ENCODE results near the gene PGS1.

PGS1 gene

DNA sequence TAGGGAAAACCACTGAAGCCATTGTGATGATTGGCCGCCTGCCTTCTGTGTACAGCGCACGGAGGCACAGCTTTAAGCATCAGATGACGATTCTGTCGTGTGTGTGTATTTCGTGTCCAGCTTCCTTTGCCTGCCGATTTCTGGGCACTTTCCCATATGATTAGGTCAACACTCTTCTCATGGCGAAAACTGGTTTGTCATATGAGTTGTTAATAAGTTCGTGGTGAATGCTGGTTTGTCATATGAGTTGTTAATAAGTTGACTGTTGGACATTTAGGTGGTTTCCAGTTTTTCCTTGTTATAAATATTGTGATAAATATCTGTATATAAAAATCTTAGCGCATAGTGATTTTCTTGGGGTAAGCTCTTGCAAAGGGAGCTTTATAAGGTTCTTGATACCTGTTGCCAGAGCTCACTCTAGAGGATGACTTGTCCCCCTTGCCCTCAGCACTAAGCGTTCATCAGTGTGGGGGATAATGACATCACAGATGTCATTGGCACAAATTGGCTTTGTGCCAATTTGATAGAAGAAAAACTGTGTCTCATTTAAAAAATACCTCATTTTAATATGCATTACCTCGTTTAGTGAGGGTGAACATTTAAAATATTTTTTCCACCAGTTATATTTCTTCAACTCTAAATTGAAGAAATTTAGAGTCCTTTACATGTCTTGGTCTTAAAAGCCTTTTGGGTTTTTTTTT, 40.0 kb downstream of the PGS1 start:
- no peak overlapping the region for H2AFZ ChIP-seq (ENCODE audit: low read depth, low read length)
- no peak for TF ChIP-seq EZH2 (IDR thresholded peaks at IDR 0.05; ENCODE audit: borderline replicate concordance, low read depth, low read length, severe bottlenecking)
- TF ChIP-seq, protein P1, sequence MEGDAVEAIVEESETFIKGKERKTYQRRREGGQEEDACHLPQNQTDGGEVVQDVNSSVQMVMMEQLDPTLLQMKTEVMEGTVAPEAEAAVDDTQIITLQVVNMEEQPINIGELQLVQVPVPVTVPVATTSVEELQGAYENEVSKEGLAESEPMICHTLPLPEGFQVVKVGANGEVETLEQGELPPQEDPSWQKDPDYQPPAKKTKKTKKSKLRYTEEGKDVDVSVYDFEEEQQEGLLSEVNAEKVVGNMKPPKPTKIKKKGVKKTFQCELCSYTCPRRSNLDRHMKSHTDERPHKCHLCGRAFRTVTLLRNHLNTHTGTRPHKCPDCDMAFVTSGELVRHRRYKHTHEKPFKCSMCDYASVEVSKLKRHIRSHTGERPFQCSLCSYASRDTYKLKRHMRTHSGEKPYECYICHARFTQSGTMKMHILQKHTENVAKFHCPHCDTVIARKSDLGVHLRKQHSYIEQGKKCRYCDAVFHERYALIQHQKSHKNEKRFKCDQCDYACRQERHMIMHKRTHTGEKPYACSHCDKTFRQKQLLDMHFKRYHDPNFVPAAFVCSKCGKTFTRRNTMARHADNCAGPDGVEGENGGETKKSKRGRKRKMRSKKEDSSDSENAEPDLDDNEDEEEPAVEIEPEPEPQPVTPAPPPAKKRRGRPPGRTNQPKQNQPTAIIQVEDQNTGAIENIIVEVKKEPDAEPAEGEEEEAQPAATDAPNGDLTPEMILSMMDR (IDR thresholded peaks at IDR 0.05; ENCODE audit: borderline replicate concordance, extremely low read depth, low read length, poor library complexity, severe bottlenecking) = no peak
- no peak overlapping the region for H3K4me3 ChIP-seq (ENCODE audit: low read depth in 1 of 2, low read length in 2 of 2)
- H3K27me3 ChIP-seq (ENCODE audit: insufficient read depth, low read length, poor library complexity) = no peaks in the 10 kb centered on the region
- H3K36me3 ChIP-seq (ENCODE audit: insufficient read depth, low read length) = peaks cover 90% of the 10 kb centered on the region
- no peak for DNase-seq
- H3K27ac ChIP-seq (ENCODE audit: low read length) = no peak overlapping the region
- H3K9me3 ChIP-seq (ENCODE audit: insufficient read depth, low read length, severe bottlenecking) = no peaks in the 10 kb centered on the region
- peaks cover 49% of the 10 kb centered on the region for H4K20me1 ChIP-seq (ENCODE audit: insufficient read depth, low read length)
- no peak for ATAC-seq (ENCODE audit: insufficient read depth, low read depth)
- H3K4me1 ChIP-seq (ENCODE audit: insufficient read depth, low read length) = no peaks in the 10 kb centered on the region
- H3K9ac ChIP-seq (ENCODE audit: low read depth, low read length) = no peak overlapping the region
- no peak overlapping the region for H3K4me2 ChIP-seq (ENCODE audit: insufficient read depth, low read length)
- 0 out of 2 replicates have a peak, but pooled peaks cover 2% of the 10 kb centered on the region for H3K79me2 ChIP-seq (ENCODE audit: insufficient read depth, low read length)

DNA sequence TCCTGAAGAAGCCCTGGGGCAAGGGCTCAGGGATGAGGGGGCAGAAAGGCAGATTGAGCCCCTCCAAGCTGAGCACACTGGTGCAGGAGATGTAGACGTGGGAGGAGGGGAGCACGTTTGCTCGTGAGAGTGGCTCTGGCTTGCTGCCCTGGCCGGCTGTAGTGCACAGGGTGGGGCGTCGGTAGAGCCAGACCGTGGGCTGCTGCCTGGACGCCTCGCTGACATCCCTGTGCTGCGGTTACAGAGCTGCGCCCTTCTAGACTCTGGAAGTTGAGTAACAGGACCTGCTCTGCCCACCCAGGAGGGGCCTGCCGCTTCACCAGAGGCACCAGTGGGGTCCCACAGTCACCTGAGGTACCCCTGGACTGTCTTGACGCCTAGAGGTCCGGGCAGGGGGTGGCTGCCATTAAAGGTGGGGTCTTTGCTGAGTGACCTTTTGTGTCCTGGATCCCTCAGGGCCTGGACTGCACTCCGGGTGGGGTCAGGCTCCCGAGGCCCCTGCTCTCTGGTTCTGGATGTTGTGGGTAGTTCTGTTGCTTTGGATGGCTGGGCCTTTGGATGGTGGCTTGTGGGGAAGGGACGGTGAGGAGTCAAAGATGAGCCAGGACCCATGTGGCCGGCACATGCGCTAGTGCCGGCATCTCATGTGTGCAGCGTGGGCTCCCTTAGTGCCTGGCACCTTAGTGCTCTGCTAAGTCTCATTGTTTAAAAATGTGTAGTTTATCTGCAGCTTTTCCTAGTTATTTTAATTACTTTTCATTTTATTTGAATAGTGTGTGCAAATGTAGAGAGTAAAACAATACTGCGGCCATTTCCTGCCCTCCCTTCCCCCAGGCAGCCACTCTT, 41.7 kb downstream of the PGS1 start:
- DNase-seq (no peak), ATAC-seq (ENCODE audit: insufficient read depth, low read depth) (no peak)
- H3K4me2 ChIP-seq (ENCODE audit: insufficient read depth, low read length) = no peak overlapping the region
- no peaks in the 10 kb centered on the region for H3K27me3 ChIP-seq (ENCODE audit: insufficient read depth, low read length, poor library complexity)
- no peaks in the 10 kb centered on the region for H3K9me3 ChIP-seq (ENCODE audit: insufficient read depth, low read length, severe bottlenecking)
- H3K79me2 ChIP-seq (ENCODE audit: insufficient read depth, low read length) = no peaks in the 10 kb centered on the region
- no peak overlapping the region for H2AFZ ChIP-seq (ENCODE audit: low read depth, low read length)
- peaks cover 33% of the 10 kb centered on the region for H4K20me1 ChIP-seq (ENCODE audit: insufficient read depth, low read length)
- H3K9ac ChIP-seq (ENCODE audit: low read depth, low read length) = no peak overlapping the region
- H3K4me1 ChIP-seq (ENCODE audit: insufficient read depth, low read length) = no peaks in the 10 kb centered on the region
- peaks cover 89% of the 10 kb centered on the region for H3K36me3 ChIP-seq (ENCODE audit: insufficient read depth, low read length)
- no peak overlapping the region for H3K27ac ChIP-seq (ENCODE audit: low read length)
- no peak for TF ChIP-seq EZH2 (IDR thresholded peaks at IDR 0.05; ENCODE audit: borderline replicate concordance, low read depth, low read length, severe bottlenecking)
- TF ChIP-seq, protein P1 (IDR thresholded peaks at IDR 0.05; ENCODE audit: borderline replicate concordance, extremely low read depth, low read length, poor library complexity, severe bottlenecking) = no peak
- H3K4me3 ChIP-seq (ENCODE audit: low read depth in 1 of 2, low read length in 2 of 2) = no peak overlapping the region

DNA sequence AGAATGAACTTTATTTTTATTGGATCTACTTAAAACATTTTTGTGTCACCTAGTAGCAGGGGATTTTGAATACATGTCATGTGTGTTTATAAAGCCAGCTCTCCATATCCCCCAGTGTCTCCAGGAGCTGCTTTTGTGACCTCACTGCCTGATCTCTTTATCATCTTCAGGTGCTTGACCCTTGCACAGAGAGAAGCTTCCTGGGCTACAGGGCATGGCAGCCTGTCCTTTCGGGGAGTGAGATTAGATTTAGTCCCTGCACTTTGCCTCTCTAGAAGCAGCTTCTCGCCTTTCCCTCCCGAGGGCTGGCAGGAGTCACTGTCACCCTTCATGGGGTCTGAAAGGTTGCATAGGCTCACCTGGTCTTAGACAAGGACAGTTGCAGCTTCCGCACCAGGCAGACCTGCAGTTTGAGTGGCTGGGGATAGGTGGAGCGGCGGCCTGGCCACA, 42.7 kb downstream of the PGS1 start:
- Histone ChIP-seq H3K4me2 (ENCODE audit: insufficient read depth, low read length) (no peak overlapping the region), H3K79me2 (ENCODE audit: insufficient read depth, low read length) (no peaks in the 10 kb centered on the region), H3K9ac (ENCODE audit: low read depth, low read length) (no peak overlapping the region), H4K20me1 (ENCODE audit: insufficient read depth, low read length) (peaks cover 30% of the 10 kb centered on the region), H3K4me1 (ENCODE audit: insufficient read depth, low read length) (no peaks in the 10 kb centered on the region), H3K27ac (ENCODE audit: low read length) (no peak overlapping the region), H2AFZ (ENCODE audit: low read depth, low read length) (no peak overlapping the region), H3K4me3 (ENCODE audit: low read depth in 1 of 2, low read length in 2 of 2) (no peak overlapping the region), H3K27me3 (ENCODE audit: insufficient read depth, low read length, poor library complexity) (no peaks in the 10 kb centered on the region), H3K36me3 (ENCODE audit: insufficient read depth, low read length) (peaks cover 90% of the 10 kb centered on the region), H3K9me3 (ENCODE audit: insufficient read depth, low read length, severe bottlenecking) (no peaks in the 10 kb centered on the region)
- DNase-seq = no peak
- TF ChIP-seq, protein P1 (IDR thresholded peaks at IDR 0.05; ENCODE audit: borderline replicate concordance, extremely low read depth, low read length, poor library complexity, severe bottlenecking) = no peak
- TF ChIP-seq EZH2 (IDR thresholded peaks at IDR 0.05; ENCODE audit: borderline replicate concordance, low read depth, low read length, severe bottlenecking) = no peak
- no peak for ATAC-seq (ENCODE audit: insufficient read depth, low read depth)

All from DND-41 (cell line).